OCI-LY1 (cell line): ENCODE results near the gene TMEM47.

ENCODE experiments used
- CTCF ChIP-seq: fragments of 200-600 bp; sonication (generic), shearing (Covaris generic); IDR thresholded peaks from 2 replicates; pipeline ENCODE4 v1.5.1; 2017; ENCODE audit warnings: mild to moderate bottlenecking, antibody characterized with exemption, low read length, moderate library complexity, mixed read lengths
- EZH2 ChIP-seq: fragments of 200-600 bp; sonication (generic), shearing (Covaris generic); IDR thresholded peaks from 2 replicates; pipeline ENCODE4 v1.8.0; 2017; ENCODE audit warnings: borderline replicate concordance, mixed run types, mild to moderate bottlenecking, antibody characterized with exemption, low read length, moderate library complexity, mixed read lengths

DNA sequence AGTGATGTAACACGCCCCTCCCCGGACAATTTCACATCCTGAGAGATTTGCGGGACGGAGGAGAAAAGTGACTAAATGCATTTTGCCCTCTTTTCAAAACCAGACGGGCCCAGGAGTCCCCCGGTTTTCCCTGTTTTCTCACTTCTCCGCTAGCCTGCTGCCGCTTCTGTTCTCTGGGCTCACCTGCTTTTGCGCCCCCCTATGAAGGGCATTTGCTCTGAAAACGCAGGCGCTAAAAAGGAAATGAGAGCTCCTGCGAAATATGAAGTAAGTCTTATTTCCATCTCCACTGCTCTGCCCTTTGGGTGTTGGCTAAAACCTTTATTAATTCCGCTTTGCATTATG is 613 bp upstream of the TMEM47 start:
- TF ChIP-seq CTCF (no peak), EZH2 (no peak)
